Measurements from ENCODE around the gene SCYL3. TPM values are rescaled to one million over a fixed set of nuclear protein-coding genes. Genes with fewer than 3 reads are reported as not detected.
A peak's percentile ranks its signal among the peaks of the same experiment; 100 is the strongest.

Gene SCYL3
- total and polyA plus RNA-seq, 2 of the 13 experiments (the other 11 are each of a cell fraction or from before 2014, with no cell fraction given), result 3.3 to 4.9 TPM

DNA sequence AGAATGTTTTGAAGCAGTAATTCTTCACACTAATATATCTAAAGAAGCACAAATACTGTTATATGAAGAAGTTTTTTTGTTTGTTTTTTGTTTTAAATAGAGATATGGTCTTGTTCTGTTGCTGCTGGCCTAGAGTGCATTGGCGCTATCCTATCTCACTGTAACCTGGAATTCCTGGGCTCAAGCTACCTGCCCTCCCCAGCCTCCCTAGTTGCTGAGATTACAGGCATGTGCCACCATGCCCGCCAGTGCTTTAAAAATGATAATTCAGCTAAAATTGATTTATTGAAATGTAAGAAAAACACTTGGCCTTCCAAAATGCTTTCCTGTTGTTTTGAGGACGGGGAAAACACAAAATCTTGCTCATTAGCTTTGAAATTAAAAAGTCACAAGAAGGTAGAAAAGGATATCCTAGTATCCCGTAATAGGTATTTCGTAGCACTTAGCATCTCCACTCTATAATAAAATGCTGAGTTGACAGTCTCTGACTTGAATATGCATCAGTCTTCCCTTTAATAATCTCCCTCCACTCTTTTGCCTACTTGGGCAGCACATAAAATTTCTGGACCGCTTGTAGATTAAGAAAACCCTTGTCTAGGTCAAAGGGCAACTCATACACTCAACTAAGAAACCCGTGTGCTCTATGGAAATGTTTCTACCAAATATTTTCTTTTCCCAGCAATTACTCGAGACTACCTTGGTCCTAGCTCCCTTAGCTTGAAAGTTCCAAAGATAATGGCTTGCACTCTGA is 1.3 kb downstream of the SCYL3 start (continued):
- TF ChIP-seq HMGXB4 (CRISPR knock-in tag; IDR thresholded peaks at IDR 0.05; ENCODE audit: borderline replicate concordance in 1 of 2, low read depth in 1 of 2) (0 out of 4 replicates have a peak, but pooled peaks of 1 of the 2 experiments have one; percentile 7), SIX1 (CRISPR knock-in tag; IDR thresholded peaks at IDR 0.05; ENCODE audit: borderline replicate concordance) (no peak), ELF4 (CRISPR knock-in tag; IDR thresholded peaks at IDR 0.05; ENCODE audit: borderline replicate concordance) (no peak), SIN3A (IDR thresholded peaks at IDR 0.05; ENCODE audit: borderline replicate concordance, low read depth, low read length) (0 out of 2 replicates have a peak, but pooled peaks have one; percentile 5), ATRX (CRISPR knock-in tag; IDR thresholded peaks at IDR 0.05; ENCODE audit: borderline replicate concordance) (no peak), GABPA (IDR thresholded peaks at IDR 0.05; ENCODE audit: low read depth, low read length) (no peak), GABPA (CRISPR knock-in tag; IDR thresholded peaks at IDR 0.05; ENCODE audit: low read depth) (no peak), CEBPB (IDR thresholded peaks at IDR 0.05; ENCODE audit: borderline replicate concordance, low read depth, low read length) (no peak), ISL2 (CRISPR knock-in tag; IDR thresholded peaks at IDR 0.05) (no peak), BRD4 (CRISPR knock-in tag; IDR thresholded peaks at IDR 0.05) (no peak), ZNF670 (CRISPR knock-in tag; IDR thresholded peaks at IDR 0.05; ENCODE audit: borderline replicate concordance) (no peak), GTF3A (CRISPR knock-in tag; conservative IDR thresholded peaks at IDR 0.05) (no peak), FLYWCH1 (CRISPR knock-in tag; IDR thresholded peaks at IDR 0.05) (no peak), ZNF773 (CRISPR knock-in tag; IDR thresholded peaks at IDR 0.05; ENCODE audit: borderline replicate concordance) (no peak), RXRB (CRISPR knock-in tag; IDR thresholded peaks at IDR 0.05; ENCODE audit: borderline replicate concordance) (0 out of 2 replicates have a peak, but pooled peaks have one; percentile 17), EP300 (IDR thresholded peaks at IDR 0.05; ENCODE audit: low read depth in 2 of 2, low read length in 2 of 2) (no peak), EP300 (CRISPR knock-in tag; IDR thresholded peaks at IDR 0.05; ENCODE audit: borderline replicate concordance) (no peak), ZNF280B (CRISPR knock-in tag; IDR thresholded peaks at IDR 0.05; ENCODE audit: borderline replicate concordance) (no peak), ZHX1 (CRISPR knock-in tag; IDR thresholded peaks at IDR 0.05; ENCODE audit: low read depth) (no peak), ASH2L (IDR thresholded peaks at IDR 0.05; ENCODE audit: insufficient read length, low read depth, low read length) (no peak)
- TF ChIP-seq, protein P1, sequence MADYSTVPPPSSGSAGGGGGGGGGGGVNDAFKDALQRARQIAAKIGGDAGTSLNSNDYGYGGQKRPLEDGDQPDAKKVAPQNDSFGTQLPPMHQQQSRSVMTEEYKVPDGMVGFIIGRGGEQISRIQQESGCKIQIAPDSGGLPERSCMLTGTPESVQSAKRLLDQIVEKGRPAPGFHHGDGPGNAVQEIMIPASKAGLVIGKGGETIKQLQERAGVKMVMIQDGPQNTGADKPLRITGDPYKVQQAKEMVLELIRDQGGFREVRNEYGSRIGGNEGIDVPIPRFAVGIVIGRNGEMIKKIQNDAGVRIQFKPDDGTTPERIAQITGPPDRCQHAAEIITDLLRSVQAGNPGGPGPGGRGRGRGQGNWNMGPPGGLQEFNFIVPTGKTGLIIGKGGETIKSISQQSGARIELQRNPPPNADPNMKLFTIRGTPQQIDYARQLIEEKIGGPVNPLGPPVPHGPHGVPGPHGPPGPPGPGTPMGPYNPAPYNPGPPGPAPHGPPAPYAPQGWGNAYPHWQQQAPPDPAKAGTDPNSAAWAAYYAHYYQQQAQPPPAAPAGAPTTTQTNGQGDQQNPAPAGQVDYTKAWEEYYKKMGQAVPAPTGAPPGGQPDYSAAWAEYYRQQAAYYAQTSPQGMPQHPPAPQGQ (CRISPR knock-in tag; IDR thresholded peaks at IDR 0.05; ENCODE audit: borderline replicate concordance), result no peak

Data from HepG2 (cell line).